AG04449 (cell line): ENCODE data around the gene FLNB.

Experiments used
- CTCF ChIA-PET: fragments of 350-600 bp; formaldehyde crosslinking; extraction: SDS; loops from one replicate; lab custom pipeline; 2021; ENCODE audit warnings: antibody characterized with exemption; lab: Yijun Ruan, JAX
- POLR2A ChIA-PET: fragments of 400-600, 350-600 bp; formaldehyde crosslinking; extraction: SDS; loops from one replicate; lab custom pipeline; 2020; ENCODE audit warnings: antibody characterized with exemption, inconsistent platforms; lab: Yijun Ruan, JAX
- DNase-seq: peaks from one replicate; pipeline ENCODE4 v3.0.0-alpha.2; 2010; ENCODE audit warnings: low read depth, low spot score
- H3K4me3 ChIP-seq: 2 replicates; pipeline ENCODE4 v1.5.1; 2011; ENCODE audit warnings: low read depth, mild to moderate bottlenecking, control low read depth, low read length
- TF ChIP-seq, protein P1 (sequence below): IDR thresholded peaks from one replicate; pipeline ENCODE4 v1.5.1; 2011; ENCODE audit warnings: mild to moderate bottlenecking, moderate library complexity, low read length, control low read depth, inconsistent platforms; ENCODE audit not compliant: insufficient read depth; ENCODE audit errors: missing control alignments

Gene FLNB

DNA sequence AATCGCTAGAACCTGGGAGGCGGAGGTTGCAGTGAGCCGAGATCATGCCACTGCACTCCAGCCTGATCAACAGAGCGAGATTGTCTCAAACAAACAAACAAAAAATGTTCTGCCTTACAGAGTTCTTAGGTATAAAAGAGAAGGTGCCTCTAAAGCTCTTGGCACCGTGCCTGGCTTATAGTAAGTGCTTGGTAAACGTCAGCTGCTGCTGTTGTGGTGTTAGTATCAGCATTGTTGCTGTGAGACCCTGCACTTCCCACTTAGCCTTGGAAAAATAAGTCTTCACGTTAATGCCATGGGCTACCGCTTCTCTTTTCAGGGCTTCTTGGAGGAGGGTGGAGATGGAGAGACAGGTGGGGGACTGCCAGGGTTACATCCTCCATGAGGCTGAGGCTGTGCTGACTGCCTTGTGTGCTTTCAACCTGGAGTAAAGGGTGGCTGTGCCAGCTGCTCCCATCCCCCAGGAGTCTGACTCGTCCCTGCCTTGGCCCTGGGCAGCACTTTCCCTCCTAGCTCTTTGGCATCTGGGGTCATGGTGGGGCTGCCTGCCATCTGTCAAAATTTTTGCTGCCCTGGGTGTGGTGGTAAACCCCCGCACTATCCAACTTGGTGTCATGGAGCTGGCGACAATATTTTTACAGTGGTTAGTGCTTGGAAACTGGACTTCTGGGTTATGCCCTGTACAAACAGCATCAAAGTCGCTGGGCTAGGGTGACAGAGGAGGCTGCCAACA, 17.8 kb downstream of the FLNB start:
- CTCF ChIA-PET = interaction anchor here (0.6 to 2.7 kb wide), 7 partner anchors 9 to 281 kb away, joined by 3 to 12 read pairs (median 3); partner anchors contain the start of genes HTD2 and RPP14
- no peak for DNase-seq
- POLR2A ChIA-PET = no interaction called here
- H3K4me3 ChIP-seq = no peak overlapping the region
- TF ChIP-seq, protein P1, sequence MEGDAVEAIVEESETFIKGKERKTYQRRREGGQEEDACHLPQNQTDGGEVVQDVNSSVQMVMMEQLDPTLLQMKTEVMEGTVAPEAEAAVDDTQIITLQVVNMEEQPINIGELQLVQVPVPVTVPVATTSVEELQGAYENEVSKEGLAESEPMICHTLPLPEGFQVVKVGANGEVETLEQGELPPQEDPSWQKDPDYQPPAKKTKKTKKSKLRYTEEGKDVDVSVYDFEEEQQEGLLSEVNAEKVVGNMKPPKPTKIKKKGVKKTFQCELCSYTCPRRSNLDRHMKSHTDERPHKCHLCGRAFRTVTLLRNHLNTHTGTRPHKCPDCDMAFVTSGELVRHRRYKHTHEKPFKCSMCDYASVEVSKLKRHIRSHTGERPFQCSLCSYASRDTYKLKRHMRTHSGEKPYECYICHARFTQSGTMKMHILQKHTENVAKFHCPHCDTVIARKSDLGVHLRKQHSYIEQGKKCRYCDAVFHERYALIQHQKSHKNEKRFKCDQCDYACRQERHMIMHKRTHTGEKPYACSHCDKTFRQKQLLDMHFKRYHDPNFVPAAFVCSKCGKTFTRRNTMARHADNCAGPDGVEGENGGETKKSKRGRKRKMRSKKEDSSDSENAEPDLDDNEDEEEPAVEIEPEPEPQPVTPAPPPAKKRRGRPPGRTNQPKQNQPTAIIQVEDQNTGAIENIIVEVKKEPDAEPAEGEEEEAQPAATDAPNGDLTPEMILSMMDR = no peak

DNA sequence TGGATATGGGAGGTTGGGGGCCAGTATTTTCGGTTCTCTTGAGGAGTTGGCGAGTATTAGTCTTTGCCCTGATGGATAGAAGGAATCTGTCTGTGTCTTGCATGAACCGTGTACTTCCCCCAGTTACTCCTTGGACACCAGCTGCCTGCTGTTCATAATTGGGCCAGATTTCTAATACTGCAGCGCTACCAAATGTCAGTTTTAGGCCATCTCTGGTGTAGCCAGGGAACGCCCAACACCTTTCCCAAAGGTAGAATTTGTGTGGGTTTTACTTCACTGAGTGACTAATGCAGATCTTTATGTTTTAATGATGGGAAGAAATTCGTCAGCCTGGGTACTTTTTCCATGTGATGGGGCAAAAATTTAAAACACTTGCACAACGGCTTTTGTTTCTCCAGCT, 18.4 kb downstream of the FLNB start:
- TF ChIP-seq, protein P1 = no peak
- no peak for DNase-seq
- ChIA-PET POLR2A (no interaction called here), CTCF (interaction anchor here (1.7 kb wide), 1 partner anchor 158 kb away, joined by 3 read pairs; no protein-coding TSS in a partner anchor)
- no peak overlapping the region for H3K4me3 ChIP-seq

DNA sequence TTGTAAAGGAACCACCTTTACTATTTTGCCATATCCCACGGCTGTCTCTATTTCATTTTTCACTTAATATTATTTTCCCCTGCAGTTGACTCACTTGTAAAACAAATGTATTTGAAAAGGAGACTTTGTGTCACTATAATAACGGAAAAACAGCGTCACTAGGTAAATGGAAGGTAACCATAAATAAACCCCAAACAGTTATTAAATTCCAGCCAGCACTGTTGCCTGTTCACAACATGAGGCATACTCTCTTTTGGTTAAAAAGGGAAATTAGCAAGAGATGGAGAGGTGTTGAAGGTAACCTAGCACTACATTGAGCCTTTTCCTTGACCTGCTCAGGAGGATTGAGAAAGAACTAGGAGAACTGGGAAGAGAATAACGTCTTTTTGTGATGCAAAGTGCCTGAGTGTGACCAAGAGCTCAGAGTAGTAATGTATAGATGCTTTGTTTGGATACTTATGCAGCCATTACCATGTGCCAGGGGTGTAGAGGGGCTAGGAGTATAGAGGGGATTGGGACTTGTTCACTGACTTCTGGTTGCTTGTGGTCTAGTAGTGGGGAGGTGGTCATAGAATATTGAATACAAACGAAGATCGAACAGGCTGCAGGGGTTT, 19.6 kb downstream of the FLNB start:
- POLR2A ChIA-PET = no interaction called here
- no peak for DNase-seq
- CTCF ChIA-PET = interaction anchor here (0.9 to 2.8 kb wide), 2 partner anchors 8 to 13 kb away, joined by 3 to 16 read pairs; no protein-coding TSS in a partner anchor
- TF ChIP-seq, protein P1 = no peak
- H3K4me3 ChIP-seq = no peak overlapping the region

GRCh38 chr3:58028902-58029301, 20.7 kb downstream of the FLNB start:
- POLR2A ChIA-PET = interaction anchor here (1.2 kb wide), 1 partner anchor 67 kb away, joined by 5 read pairs; no protein-coding TSS in a partner anchor
- TF ChIP-seq, protein P1 = no peak
- no peak for DNase-seq
- no peak overlapping the region for H3K4me3 ChIP-seq
- CTCF ChIA-PET = interaction anchor here (0.6 to 2.8 kb wide), 3 partner anchors 9 to 21 kb away, joined by 3 to 16 read pairs (median 4); no protein-coding TSS in a partner anchor

- TF ChIP-seq, protein P1 = no peak
- ChIA-PET POLR2A (interaction anchor here (1.2 kb wide), 1 partner anchor 68 kb away, joined by 5 read pairs; no protein-coding TSS in a partner anchor), CTCF (interaction anchor here (1.0 to 2.8 kb wide), 3 partner anchors 10 to 138 kb away, joined by 3 to 16 read pairs (median 3); no protein-coding TSS in a partner anchor)
- no peak for DNase-seq
- H3K4me3 ChIP-seq = no peak overlapping the region
Measured at GRCh38 chr3:58029842-58030584, 21.8 kb downstream of the FLNB start.
